HFFc6 (cell line): ENCODE data around the gene HES4. TPM values are rescaled to one million over a fixed set of nuclear protein-coding genes. Genes with fewer than 3 reads are reported as not detected.
A peak's percentile ranks its signal among the peaks of the same experiment; 100 is the strongest.

ENCODE experiments used
- DNase-seq: peaks from one replicate; pipeline ENCODE4 v3.0.0-alpha.2; 2018
- H3K27ac Mint-ChIP-seq: 2 replicates; pipeline ENCODE4 v1.8.0; 2020; ENCODE audit warnings: mild to moderate bottlenecking, mixed read lengths
- H3K27me3 Mint-ChIP-seq: 2 replicates; pipeline ENCODE4 v1.8.0; 2021; ENCODE audit warnings: mild to moderate bottlenecking, moderate library complexity, mixed read lengths; ENCODE audit not compliant: insufficient read depth
- H3K36me3 Mint-ChIP-seq: 2 replicates; pipeline ENCODE4 v1.8.0; 2021; ENCODE audit warnings: low read depth, mixed read lengths
- H3K4me1 Mint-ChIP-seq: 2 replicates; pipeline ENCODE4 v1.8.0; 2020; ENCODE audit warnings: low read depth, mixed read lengths
- H3K4me3 Mint-ChIP-seq: 2 replicates; pipeline ENCODE4 v1.8.0; 2020; ENCODE audit warnings: mild to moderate bottlenecking, moderate library complexity, mixed read lengths
- H3K9me3 Mint-ChIP-seq: 2 replicates; pipeline ENCODE4 v1.8.0; 2020; ENCODE audit warnings: mild to moderate bottlenecking, mixed read lengths
- CTCF ChIP-seq: fragments of 200-600 bp; sonication (generic); IDR thresholded peaks from 2 replicates; pipeline ENCODE4 v1.5.0; 2021; ENCODE audit warnings: antibody characterized with exemption, mild to moderate bottlenecking
- total RNA-seq, 6 experiments: library from RNA; stranded (reverse); fragmentation: NEBNext Ultra II Directional; extraction: Animal tissue kit (Norgen Biotek cat#: 25700); gene quantifications; 2 replicates in 1 of 6; 3 replicates in 5 of 6; pipeline ENCODE4 v1.2.3, GENCODE V29; 2021

HES4 gene
- total RNA-seq, 6 experiments from 2014 or later, result 14.1 to 17.4 (median 15.6) TPM

GRCh38 chr1:1004780-1005697, 5.1 kb upstream of the HES4 start:
- TF ChIP-seq CTCF, result no peak
- H3K36me3 Mint-ChIP-seq, result no peaks in the 10 kb centered on the region
- H3K27me3 Mint-ChIP-seq, result peaks cover 4% of the 10 kb centered on the region; the same call in 1 of the 2 replicates
- no peaks in the 10 kb centered on the region for H3K9me3 Mint-ChIP-seq
- no peak overlapping the region for H3K4me3 Mint-ChIP-seq
- peaks cover 17% of the 10 kb centered on the region for H3K4me1 Mint-ChIP-seq
- DNase-seq, result no peak
- H3K27ac Mint-ChIP-seq, result no peak overlapping the region

GRCh38 chr1:1004420-1004779, 4.5 kb upstream of the HES4 start:
- DNase-seq, result no peak
- H3K4me3 Mint-ChIP-seq, result no peak overlapping the region
- no peaks in the 10 kb centered on the region for H3K36me3 Mint-ChIP-seq
- no peak for TF ChIP-seq CTCF
- H3K4me1 Mint-ChIP-seq, result peaks cover 17% of the 10 kb centered on the region
- H3K9me3 Mint-ChIP-seq, result no peaks in the 10 kb centered on the region
- no peak overlapping the region for H3K27ac Mint-ChIP-seq
- H3K27me3 Mint-ChIP-seq, result peaks cover 4% of the 10 kb centered on the region; the same call in 1 of the 2 replicates

GRCh38 chr1:1003618-1004419, 3.9 kb upstream of the HES4 start:
- TF ChIP-seq CTCF, result no peak

GRCh38 chr1:1001057-1001783, 1.3 kb upstream of the HES4 start:
- Mint-ChIP-seq H3K9me3 (no peaks in the 10 kb centered on the region), H3K36me3 (no peaks in the 10 kb centered on the region), H3K27me3 (peaks cover 4% of the 10 kb centered on the region; the same call in 1 of the 2 replicates), H3K4me1 (peaks cover 17% of the 10 kb centered on the region), H3K27ac (peak overlapping the region; percentile 93), H3K4me3 (peak overlapping the region; percentile 83)
- TF ChIP-seq CTCF, result no peak
- DNase-seq, result no peak

More at GRCh38 chr1:1003618-1004419, 3.9 kb upstream of the HES4 start:
- H3K9me3 Mint-ChIP-seq, result no peaks in the 10 kb centered on the region
- H3K27me3 Mint-ChIP-seq, result peaks cover 4% of the 10 kb centered on the region; the same call in 1 of the 2 replicates
- H3K36me3 Mint-ChIP-seq, result no peaks in the 10 kb centered on the region
- H3K4me3 Mint-ChIP-seq, result no peak overlapping the region
- DNase-seq, result no peak
- H3K27ac Mint-ChIP-seq, result no peak overlapping the region
- peaks cover 17% of the 10 kb centered on the region for H3K4me1 Mint-ChIP-seq

GRCh38 chr1:1000357-1001056, 610 bp upstream of the HES4 start:
- Mint-ChIP-seq H3K4me1 (peaks cover 22% of the 10 kb centered on the region), H3K27ac (peak overlapping the region; percentile 93), H3K27me3 (peaks cover 4% of the 10 kb centered on the region; the same call in 1 of the 2 replicates), H3K9me3 (no peaks in the 10 kb centered on the region), H3K36me3 (no peaks in the 10 kb centered on the region), H3K4me3 (peak overlapping the region; percentile 83)
- DNase-seq, result peak; percentile 80
- TF ChIP-seq CTCF, result no peak
